ENCODE measurements around the gene DGLUCY.
"Not testable (repeated sequence)": the region's sequence is repeated elsewhere in the genome, so short reads cannot be mapped to it uniquely, and the experiment has no call there.

The DGLUCY gene

GRCh38 chr14:91113829-91114078 lies at the start of gene DGLUCY:
Gene DGLUCY, plus strand, starts transcription at chr14:91114073. Its CDS starts 46,222 bp downstream, at chr14:91160295.
- no peak for DNase-seq

GRCh38 chr14:91065266-91065665 lies 48.6 kb upstream of the DGLUCY start:
- DNase-seq: no peak

- no peak for DNase-seq
These were observed 46.7 kb upstream of the DGLUCY start for GRCh38 chr14:91067186-91067585.

GRCh38 chr14:91068642-91069041 lies 45.2 kb upstream of the DGLUCY start:
- no peak for DNase-seq

- no peak for DNase-seq
These were observed 43.3 kb upstream of the DGLUCY start for GRCh38 chr14:91070572-91070971.

- no peak for DNase-seq
These were observed 38.3 kb upstream of the DGLUCY start for GRCh38 chr14:91075553-91075952.

GRCh38 chr14:91078095-91078737 lies 35.7 kb upstream of the DGLUCY start:
- no peak for DNase-seq

- no peak for DNase-seq
These were observed 33.8 kb upstream of the DGLUCY start for GRCh38 chr14:91080071-91080470.

- DNase-seq: no peak
These were observed 31.6 kb upstream of the DGLUCY start for GRCh38 chr14:91082282-91082681.

- DNase-seq: no peak
These were observed 29.4 kb upstream of the DGLUCY start for GRCh38 chr14:91084516-91084915.

GRCh38 chr14:91087470-91087869 lies 26.4 kb upstream of the DGLUCY start:
- DNase-seq: not testable (repeated sequence)

- DNase-seq: no peak
These were observed 25.2 kb upstream of the DGLUCY start for GRCh38 chr14:91088585-91089235.

- no peak for DNase-seq
These were observed 23.8 kb upstream of the DGLUCY start for GRCh38 chr14:91089958-91090535.

- DNase-seq: no peak
These were observed 23.1 kb upstream of the DGLUCY start for GRCh38 chr14:91090743-91091142.

- DNase-seq: no peak
These were observed 21.8 kb upstream of the DGLUCY start for GRCh38 chr14:91092073-91092472.

GRCh38 chr14:91093743-91094472 lies 20.0 kb upstream of the DGLUCY start:
- not testable (repeated sequence) for DNase-seq

GRCh38 chr14:91094772-91095171 lies 19.1 kb upstream of the DGLUCY start:
- DNase-seq: no peak

GRCh38 chr14:91095178-91095577 lies 18.7 kb upstream of the DGLUCY start:
- no peak for DNase-seq

- not testable (repeated sequence) for DNase-seq
These were observed 16.2 kb upstream of the DGLUCY start for GRCh38 chr14:91097657-91098056.

- DNase-seq: no peak
These were observed 15.3 kb upstream of the DGLUCY start for GRCh38 chr14:91098591-91098990.

- no peak for DNase-seq
These were observed 13.8 kb upstream of the DGLUCY start for GRCh38 chr14:91100102-91100501.

- no peak for DNase-seq
These were observed 10.8 kb upstream of the DGLUCY start for GRCh38 chr14:91103116-91103515.

GRCh38 chr14:91108941-91109611 lies 4.8 kb upstream of the DGLUCY start:
- DNase-seq: no peak
